COR-L47 (cell line): Measurements from ENCODE around the gene ULK3.
"Not testable (repeated sequence)": the region's sequence is repeated elsewhere in the genome, so short reads cannot be mapped to it uniquely, and the experiment has no call there.

Experiments
- DNase-seq: peaks from one replicate; lab custom pipeline; 2025; lab: John Stamatoyannopoulos, UW

The ULK3 gene, protein sequence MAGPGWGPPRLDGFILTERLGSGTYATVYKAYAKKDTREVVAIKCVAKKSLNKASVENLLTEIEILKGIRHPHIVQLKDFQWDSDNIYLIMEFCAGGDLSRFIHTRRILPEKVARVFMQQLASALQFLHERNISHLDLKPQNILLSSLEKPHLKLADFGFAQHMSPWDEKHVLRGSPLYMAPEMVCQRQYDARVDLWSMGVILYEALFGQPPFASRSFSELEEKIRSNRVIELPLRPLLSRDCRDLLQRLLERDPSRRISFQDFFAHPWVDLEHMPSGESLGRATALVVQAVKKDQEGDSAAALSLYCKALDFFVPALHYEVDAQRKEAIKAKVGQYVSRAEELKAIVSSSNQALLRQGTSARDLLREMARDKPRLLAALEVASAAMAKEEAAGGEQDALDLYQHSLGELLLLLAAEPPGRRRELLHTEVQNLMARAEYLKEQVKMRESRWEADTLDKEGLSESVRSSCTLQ

DNA sequence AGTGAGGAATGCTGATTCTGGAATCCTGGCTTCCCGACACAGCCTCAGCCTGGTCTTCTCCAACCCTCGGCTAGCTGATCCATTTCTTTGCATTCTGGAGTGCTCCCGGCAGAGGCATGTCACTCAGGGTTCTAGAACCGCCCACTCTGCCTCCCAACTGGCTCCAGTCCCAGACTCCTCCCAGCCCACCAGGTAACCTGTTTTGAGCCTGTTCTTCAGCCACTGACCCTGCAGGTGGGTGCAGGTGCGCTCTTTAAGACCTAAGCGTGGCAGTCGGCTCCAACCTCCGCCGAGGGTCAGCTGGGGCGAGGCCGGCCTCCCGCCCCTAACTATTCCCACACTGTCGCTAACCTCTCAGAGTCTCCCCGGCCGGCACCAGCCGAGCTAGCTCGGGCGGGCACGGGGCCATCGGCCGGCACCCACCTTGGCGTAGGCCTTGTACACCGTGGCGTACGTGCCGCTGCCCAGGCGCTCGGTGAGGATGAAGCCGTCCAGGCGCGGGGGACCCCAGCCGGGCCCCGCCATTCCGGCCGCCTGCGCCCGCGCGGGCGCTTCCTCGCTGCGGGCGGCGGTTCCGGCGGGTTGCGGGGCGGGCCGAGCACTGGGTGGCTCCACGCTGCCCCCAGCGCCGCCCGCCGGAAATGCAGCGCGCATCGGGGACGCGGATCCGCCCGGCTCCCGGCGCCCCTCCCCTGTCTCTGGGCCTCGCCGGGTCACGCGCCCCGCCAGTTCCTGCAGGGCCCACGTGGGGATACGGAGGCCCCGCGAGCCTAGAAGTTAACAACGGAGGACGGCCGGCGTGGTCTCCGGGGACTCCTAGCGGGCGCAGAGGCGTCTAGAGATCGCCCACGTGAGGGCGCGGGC is at the start of gene ULK3:
Gene ULK3, minus strand, starts transcription at position 576 of the 864 bp plus-strand sequence. Its CDS starts 51 bp downstream, at position 525.
- DNase-seq, result peak; percentile 89

DNA sequence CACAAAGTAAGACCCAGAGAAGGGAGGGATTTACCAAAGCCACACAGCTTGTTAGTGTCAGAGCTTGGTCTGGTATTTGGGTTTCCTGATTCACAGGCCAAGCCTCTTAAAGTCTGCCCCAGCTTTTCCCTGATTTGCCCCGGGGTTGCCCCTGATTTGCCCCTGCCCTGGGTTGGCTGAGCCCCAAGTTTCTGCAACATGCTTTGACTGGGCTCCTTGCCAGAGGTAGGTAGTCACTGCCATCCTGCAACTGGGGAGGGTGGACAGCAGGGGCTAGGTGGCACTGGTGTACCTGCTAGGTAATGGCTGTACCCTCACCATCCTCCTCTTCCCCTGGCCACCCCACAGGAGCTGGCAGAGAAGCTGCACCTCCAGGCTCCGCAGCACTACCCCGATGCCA is 49.4 kb upstream of the ULK3 start:
- DNase-seq, result no peak

DNA sequence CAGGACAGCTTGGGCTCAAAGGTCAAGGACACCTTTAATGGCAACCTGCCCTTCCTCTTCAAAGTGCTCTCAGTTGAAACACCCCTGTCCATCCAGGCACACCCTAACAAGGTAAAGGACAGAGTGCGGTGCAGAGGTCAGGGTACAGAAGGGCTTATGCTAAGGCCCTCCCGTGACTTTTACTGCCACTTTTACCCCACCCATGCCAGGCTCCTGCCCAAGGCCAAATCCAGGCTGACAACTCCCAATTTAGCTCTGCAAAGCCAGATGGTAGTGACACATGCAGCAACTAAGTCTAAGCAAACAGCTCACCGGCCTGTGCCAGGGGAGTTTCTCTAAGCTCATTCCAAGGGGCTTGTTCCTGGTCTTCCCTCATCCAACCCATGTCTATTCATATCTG is 48.5 kb upstream of the ULK3 start:
- DNase-seq, result no peak

DNA sequence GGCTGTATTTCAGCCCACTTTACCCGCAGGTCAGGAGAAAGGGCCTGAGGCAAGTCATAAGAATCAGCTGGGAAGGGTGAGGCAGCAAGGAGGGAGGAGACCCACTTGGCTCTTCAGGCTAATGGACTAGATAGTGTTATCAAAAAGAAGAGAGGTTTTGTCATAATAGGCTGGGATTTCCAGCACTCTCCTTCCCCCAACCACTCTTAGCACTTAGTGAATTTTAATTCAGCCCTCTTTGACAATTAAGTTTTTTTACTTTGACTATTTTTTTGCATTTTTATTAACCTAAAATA is 47.7 kb upstream of the ULK3 start:
- DNase-seq, result no peak

DNA sequence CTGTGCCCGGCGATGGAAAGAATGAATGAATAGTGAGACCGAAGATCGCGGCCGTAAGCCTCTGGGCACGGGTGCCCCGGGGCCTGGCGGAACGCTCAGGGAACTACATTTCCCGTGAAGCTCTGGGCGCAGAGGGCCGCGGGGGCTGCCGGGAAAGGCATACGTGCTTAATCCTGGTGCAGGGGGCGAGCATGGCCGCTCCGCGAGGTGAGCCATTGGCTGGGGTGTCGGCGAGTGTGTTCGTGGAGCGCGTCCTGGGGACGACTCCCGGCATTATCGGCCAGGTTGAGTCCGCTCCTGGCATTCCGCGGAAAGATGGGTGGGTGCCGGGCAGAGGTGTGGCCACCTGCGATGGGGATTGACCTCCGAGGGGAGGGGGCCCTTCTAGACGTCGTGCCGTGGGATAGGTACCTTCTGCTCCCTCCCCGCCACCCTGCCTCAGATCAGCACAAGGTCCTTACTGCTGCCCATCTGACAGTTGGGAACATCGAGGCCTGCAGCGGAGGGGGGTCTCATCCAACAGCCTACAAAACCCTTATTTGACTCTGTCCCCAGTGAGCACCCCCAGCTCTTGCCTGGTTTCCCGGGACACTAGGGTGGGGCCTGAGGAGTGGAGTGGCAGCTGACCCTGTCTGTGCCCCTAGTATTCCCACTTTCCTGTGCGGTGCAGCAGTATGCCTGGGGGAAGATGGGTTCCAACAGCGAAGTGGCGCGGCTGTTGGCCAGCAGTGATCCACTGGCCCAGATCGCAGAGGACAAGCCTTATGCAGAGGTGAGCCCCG is 47.1 kb upstream of the ULK3 start, which contains the start of gene MPI:
Gene MPI, plus strand, starts transcription at position 160 of the 782 bp plus-strand sequence. Its CDS starts 32 bp downstream, at position 192.
- peak; percentile 76 for DNase-seq

DNA sequence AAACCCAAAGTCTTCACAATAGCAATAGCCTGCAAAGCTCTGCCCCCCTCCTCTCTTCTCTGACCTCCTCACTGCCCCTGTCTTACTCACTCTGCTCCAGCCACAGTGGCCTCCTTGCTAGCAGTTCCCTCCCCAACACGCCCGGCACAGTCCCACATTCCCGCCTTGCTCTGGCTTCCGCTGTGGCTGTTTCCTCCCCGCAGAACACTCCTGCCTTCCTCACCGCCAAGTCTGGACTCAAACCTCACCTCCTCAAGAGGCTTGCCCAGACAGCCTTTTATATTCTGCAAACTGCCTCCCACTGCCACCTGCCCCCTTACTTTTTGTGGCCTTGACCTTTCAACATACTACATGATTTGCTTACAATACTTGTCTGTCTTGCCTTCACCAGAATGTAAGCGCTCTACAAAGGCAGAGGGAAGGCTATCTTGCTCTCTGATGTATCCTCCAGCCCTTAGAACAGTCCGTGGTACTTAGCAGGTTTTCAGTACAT is 46.5 kb upstream of the ULK3 start:
- DNase-seq, result no peak

DNA sequence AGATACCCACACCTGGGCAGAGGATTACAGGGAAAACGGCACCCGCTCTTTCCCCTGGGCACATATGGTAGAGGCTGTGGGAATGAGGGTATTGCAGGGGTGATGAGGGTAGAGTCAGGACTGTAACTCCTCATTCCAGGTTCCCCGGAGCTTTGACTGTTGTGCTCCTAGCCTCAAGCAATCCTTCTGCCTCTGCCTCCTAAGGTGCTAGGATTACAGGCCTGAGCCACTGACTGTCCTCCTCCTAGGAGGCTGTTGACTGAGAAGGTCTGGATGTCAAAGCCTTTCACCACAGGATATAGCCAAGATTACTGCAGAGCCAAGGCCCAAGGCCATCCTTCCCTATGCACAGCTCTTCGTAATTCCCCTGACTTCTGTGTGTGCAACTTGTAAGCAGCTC is 45.8 kb upstream of the ULK3 start:
- DNase-seq, result no peak

DNA sequence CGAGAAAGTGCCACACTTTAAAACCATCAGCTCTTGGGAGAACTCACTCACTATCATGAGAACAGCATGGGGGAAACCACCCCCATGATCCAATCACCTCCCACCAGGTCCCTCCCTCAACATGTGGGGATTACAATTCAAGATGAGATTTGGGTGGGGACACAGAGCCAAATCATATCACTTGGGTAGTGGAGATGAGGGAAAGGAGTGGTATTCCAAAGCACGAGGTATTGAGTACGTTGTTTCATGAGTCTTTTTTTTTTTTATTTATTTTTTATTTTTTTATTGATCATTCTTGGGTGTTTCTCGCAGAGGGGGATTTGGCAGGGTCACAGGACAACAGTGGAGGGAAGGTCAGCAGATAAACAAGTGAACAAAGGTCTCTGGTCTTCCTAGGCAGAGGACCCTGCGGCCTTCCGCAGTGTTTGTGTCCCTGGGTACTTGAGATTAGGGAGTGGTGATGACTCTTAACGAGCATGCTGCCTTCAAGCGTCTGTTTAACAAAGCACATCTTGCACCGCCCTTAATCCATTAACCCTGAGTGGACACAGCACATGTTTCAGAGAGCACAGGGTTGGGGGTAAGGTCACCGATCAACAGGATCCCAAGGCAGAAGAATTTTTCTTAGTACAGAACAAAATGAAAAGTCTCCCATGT is 44.7 kb upstream of the ULK3 start:
- DNase-seq, result not testable (repeated sequence)

DNA sequence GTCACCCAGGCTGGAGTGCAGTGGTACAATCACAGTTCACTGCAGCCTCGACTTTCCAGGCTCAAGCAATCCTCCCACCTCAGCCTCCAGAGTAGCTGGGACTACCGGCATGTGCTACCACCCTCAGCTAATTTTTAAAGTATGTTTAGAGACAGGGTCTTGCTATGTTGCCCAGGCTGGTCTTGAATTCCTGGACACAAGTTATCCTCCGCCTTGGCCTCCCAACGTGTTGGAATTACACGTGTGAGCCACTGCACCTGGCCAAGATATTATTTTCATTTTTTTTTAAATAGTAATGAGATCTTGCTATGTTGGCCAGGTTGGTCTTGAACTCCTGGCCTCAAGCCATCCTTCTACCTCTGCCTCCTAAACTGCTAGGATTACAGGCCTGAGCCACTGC is 42.5 kb upstream of the ULK3 start:
- no peak for DNase-seq

DNA sequence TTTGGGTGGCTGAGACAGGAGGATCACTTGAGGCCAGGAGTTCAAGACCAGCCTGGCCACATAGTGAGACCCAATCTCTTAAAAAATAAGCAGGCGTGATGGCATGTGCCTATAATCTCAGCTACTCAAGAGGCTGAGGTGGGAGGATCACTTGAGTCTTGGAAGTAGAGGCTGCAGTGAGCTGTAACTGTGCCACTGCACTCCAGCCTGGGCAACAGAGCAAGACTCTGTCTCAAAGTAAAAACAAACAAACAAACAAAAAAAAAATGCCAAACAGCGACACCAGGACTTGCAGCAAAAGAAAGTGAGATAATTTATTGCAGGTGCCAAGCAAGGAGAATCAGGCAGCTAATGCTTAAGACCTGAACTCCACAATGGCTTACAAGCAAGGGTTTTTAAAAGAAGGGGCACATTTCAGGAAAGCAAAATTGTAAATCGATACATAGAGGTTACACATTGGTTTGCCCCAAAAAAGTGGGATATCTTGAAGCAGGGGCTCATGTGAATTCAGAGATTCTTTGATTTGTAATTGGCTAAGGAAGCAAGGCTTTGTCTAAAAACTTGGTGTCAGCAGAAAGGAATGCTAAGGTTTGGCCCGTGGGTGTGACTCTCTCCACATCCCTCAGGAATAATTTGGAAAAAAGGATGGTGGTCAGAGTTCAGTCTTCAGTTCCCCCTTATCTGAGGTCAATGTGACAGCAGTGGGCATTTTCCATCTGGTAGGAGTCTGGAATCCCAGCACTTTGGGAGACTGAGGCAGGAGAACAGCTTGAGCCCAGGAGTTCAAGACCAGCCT is 41.7 kb upstream of the ULK3 start:
- no peak for DNase-seq

DNA sequence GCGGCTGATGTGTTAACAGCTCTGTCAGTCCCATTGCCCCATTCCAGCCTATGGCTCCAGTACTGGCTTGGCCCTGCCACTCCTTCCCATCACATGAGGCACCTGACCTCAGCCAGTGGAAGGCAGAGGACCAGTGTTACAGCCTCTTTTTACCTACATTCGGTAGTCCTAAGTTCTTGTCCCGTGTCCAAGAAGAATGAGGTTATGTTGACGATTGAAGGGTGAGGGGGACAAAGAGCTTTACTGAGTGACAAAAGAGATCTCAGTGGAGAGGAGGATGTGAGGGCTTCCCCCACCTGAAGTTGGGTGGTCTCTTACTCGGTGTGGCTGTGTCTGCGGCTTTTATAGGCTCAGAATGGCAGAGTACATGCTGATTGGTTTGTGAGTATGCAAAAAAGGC is 39.6 kb upstream of the ULK3 start:
- DNase-seq, result no peak

DNA sequence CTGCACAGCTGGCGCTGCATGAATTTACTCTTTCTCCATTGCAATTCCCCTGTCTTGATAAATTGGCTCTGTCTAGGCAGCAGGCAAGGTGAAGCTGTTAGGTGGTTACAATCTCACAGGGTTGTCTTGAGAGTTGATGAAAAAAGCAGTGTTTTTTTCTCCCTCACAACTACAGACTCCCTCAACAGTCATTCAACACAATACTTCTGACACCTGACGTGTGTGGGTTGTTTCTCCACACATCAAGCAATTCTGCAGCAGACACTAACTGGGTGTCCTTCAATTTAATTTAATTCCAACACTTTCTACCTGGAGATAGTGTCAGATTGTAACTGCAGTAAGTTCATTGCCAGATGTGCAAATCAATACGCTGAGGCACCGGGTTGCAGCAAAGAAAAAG is 35.3 kb upstream of the ULK3 start:
- no peak for DNase-seq

DNA sequence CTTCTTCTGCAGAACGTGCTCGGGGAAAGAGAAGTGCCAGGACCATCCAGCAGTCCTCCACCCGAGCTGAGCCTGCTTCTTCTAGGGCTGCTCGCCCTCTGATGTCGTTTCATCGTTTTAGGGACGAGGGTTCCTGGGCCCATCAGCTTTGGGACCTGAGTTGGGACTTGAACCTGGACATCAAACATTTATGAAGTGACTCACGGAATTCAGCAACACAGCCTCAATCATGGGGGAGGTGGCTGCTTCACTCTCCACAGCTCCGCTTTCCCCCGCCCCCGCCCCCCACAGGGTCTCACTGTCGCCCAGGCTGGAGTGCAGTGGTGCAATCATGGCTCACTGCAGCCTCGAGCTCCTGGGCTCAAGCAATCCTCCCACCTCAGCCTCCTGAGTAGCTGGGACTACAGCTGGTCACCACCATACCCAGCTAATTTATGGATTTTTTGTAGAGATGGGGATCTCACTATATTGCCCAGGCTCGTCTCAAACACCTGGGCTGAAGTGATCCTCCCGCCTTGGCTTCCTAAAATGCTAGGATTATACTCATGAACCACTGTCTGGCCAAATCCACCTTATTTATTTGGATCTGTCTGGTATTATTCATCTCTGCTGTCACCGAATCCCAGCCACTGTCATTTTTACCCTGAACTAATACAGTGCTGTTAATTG is 30.9 kb upstream of the ULK3 start:
- DNase-seq, result peak; percentile 24

DNA sequence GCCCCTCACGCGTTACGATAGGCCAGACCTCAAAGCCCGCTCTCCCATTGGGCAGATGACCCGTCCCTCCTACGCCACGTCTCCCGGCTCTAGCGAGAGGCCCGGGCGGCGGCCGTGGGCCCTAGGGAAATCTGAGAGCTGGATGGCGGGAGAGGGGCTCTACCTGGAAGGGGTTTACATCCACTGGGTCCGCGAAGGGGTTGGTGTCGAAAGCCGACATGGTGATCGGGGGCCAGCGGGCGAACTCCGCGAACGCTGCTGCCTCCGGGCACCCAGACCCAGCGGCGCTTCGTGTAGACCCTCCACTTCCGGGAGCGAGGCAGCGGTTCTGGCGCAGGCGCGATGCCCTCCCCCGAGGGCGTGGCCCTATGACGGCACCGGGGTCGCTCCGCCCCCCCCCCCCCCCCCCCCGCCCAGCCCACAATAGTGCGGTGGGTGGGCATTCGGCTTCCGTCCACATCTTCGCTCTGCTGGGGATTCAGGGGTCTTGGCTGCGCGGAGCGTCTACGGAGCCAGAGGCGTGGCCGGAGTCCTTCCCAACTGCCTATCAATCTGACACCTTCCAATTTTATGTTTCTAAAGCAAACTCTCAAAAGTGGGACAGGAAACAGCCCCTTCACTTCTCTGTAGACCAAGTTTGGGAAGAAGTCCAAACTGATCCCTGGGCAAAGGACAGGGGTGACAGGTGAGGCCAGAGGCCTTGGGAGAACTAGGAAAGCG is 30.2 kb upstream of the ULK3 start, which contains the start of gene SCAMP2:
Gene SCAMP2, minus strand, starts transcription at position 330 of the 720 bp plus-strand sequence. Its CDS starts 110 bp downstream, at position 220.
- DNase-seq, result peak; percentile 87

DNA sequence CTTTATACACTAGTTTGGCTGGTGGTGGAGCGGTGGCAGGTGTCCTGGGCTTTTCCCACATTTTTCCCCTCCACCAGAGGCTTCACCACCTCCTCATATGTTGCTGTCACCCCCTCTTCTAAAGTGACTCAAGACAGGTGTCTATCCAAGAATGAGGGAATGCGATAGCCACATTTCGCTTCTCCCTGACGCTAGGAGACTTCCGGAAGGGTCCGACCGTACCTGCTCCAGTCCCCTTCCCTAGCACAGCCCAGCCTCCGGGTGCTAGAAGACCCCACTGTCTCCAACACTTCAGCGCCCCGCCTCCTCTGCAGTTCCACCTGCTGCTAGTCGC is 29.7 kb upstream of the ULK3 start:
- no peak for DNase-seq

DNA sequence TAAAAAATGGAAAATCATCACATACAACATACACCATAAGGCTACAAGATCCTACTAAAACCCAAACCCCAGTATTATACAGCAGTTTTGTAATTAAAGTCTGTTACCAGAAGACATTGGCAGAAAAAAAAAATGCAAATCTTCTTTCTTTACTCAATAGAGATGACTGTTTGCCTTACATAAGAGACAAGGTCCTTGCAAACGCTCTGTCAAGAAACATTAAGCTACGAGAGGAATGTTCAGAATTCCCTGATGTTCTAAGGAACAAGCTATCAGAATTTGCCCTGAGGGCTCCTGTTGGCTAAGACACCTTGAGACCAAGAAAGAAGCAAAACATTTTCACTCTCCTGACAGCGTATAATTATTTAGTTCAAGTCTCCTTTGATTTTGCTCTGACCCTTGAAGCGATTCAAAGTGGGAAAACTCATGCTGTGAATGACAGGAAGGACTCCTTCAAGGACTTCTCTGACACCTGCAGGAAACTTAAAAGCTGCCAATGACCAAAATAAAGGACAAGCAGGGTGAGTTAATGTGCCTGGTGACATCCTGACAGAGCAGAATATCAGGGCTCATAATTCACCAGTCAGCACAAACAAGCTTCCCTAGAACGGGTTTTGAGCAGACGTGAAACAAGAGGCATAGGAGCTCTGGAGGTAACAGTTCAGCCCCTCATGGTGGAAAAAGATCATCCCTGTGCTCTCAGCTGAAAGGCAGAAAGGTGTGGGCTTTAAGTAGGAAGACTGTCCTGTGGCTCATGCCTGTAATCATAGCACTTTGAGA is 27.7 kb upstream of the ULK3 start:
- DNase-seq, result no peak

DNA sequence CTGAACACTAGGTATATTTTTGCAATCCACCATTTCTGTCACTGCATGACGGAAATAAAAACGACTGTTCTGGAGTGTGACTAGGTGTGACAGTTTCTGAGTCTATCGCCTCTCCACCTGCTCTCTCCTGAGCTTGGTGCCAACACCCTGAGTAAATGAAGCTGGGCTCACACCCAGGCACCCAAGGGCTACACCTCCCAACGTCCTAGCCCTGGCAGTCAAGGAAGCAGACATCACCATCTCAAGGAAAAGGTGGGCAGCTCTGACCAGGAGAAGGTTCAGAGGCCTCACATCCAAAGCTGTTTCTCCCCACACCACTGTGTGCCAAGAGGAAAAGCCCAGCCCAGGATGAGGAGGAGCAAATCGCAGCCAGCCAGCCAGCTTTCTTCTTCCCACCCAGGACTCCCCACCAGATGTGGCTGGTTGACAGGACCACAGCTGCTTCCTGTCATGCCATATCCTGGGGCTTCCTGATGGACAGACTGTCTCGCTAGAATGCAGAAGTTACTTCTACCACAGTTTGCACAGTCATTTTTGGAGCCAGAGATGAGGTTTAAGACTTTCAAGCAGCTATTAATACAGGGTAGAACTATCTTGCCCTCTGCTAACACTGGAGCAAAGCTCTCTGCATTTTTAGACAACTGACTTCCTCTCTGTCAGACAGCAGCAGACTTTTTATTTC is 26.9 kb upstream of the ULK3 start:
- no peak for DNase-seq

DNA sequence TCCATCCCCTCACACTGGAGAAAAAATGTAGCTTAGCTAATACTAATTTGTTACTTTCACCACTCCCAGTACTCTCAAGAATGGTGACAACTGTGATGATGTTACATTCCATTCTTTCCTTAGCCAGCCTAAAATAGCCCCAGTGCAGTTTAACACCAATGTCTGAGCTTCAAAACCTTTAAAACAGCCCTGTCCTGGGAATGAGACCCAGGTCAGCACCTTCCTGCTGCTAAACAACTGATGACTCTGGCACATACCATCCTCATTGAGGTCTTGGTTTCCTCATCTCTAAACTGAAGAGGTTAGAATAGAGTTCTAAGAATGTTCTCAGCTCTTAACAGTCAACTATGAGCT is 26.4 kb upstream of the ULK3 start:
- no peak for DNase-seq
